H1 (cell line): ENCODE data around the gene PPP1R9A.

ENCODE experiments used
- KDM5A ChIP-seq: fragments of 200-600 bp; IDR thresholded peaks from 2 replicates; pipeline ENCODE4 v1.7.1; 2012; ENCODE audit warnings: mild to moderate bottlenecking, low read length, inconsistent platforms, mixed read lengths
- POLR2AphosphoS5 ChIP-seq: IDR thresholded peaks from 2 replicates; pipeline ENCODE4 v1.6.1; 2011; ENCODE audit warnings: low read depth, low read length

DNA sequence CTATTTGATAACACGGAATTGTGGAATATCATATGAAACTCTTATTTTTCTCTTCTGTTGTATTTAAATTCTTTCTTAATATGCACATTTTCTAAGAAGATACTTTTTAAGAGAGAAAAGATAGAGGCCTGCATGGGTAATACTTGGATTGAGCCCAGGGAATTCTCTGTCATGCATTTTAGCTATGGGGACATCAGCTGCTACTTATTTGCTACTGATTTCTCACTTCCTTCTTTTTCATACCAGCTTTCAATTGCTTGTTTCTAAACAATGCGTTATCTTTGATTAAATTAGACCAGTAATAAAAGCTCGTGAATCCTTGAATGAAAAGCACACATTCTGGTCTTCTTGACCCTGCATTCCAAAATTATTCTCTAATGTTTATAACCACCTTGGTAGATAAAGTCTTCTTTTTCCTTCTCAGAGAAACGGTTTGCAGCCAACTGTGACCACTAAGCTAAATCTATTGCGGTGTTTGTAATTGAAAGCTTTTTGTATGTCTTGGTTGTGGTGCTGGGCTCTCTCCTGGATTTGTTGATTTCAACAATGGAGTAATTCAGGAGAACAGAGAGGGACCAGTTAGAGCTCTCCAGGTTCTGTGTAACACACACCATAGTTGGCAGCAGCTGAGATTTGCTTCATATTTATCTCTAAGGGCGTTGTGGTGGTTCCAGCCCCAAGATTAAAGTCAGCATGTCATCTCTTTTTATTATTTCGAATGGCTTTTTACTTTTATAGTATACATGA, 139.3 kb downstream of the PPP1R9A start:
- TF ChIP-seq POLR2AphosphoS5 = no peak
- no peak for TF ChIP-seq KDM5A
